Body of pancreas (tissue), 4 donors: ENCODE results near the gene CLEC16A.

Source experiments
- POLR2A ChIP-seq, 3 donors: fragments of 450-650 bp; IDR thresholded peaks; one replicate each; pipeline ENCODE4 v1.6.1; 2016; ENCODE audit warnings: antibody characterized with exemption in 3 of 3, mild to moderate bottlenecking in 2 of 3
- TF ChIP-seq, protein P1 (sequence below), 7 experiments: fragments of 450-650 bp in 4 of 7; fragments of 200-600 bp in 3 of 7; sonication (generic) in 3 of 7; IDR thresholded peaks; one replicate each; pipeline ENCODE4 v1.5.1; 2016 to 2019; ENCODE audit warnings: antibody characterized with exemption in 7 of 7

DNA sequence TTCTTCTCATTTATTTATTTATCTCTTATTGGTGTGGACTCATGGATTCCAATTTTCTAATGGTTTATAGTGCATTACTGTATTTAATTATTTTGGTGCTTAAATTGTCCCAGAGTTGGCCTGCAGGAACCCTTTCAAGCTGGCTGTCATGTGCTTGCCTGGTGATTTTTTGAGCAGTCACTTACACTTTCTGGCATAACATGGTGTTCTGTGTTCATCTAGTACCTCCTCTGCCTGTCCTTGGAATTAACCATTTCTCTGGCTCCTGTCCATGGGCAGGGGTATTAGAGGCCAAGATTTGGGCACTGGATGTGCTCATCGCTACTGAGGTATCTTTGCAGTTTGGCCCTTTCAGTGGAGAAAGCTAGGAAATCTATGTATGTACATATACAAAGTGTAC, 67.0 kb downstream of the CLEC16A start:
- TF ChIP-seq, protein P1, sequence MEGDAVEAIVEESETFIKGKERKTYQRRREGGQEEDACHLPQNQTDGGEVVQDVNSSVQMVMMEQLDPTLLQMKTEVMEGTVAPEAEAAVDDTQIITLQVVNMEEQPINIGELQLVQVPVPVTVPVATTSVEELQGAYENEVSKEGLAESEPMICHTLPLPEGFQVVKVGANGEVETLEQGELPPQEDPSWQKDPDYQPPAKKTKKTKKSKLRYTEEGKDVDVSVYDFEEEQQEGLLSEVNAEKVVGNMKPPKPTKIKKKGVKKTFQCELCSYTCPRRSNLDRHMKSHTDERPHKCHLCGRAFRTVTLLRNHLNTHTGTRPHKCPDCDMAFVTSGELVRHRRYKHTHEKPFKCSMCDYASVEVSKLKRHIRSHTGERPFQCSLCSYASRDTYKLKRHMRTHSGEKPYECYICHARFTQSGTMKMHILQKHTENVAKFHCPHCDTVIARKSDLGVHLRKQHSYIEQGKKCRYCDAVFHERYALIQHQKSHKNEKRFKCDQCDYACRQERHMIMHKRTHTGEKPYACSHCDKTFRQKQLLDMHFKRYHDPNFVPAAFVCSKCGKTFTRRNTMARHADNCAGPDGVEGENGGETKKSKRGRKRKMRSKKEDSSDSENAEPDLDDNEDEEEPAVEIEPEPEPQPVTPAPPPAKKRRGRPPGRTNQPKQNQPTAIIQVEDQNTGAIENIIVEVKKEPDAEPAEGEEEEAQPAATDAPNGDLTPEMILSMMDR (IDR thresholded peaks at IDR 0.05): no peak
- no peak for TF ChIP-seq POLR2A (IDR thresholded peaks at IDR 0.05)
